GM23338 (cell line): ENCODE measurements around the gene CPM. TPM values are rescaled to one million over a fixed set of nuclear protein-coding genes. Genes with fewer than 3 reads are reported as not detected.

ENCODE experiments used
- ATAC-seq: fragments of 200-7000 bp; cut with Tn5 transposase; 3 replicates; pipeline ENCODE4 v1.9.1; 2020
- DNase-seq: peaks from one replicate; pipeline ENCODE4 v3.0.0-alpha.2; 2015; ENCODE audit warnings: low spot score
- H2AFZ ChIP-seq: fragments of 200-600 bp; sonication (generic); 2 replicates; pipeline ENCODE4 v1.8.0; 2016; ENCODE audit warnings: antibody characterized with exemption, mild to moderate bottlenecking, moderate library complexity
- H3F3A ChIP-seq: fragments of 200-600 bp; sonication (generic); replicated peaks from 2 replicates; pipeline ENCODE4 v1.8.0; 2017; ENCODE audit warnings: antibody characterized with exemption, mixed run types, low read depth
- H3K27ac ChIP-seq: fragments of 200-600 bp; sonication (generic); 2 replicates; pipeline ENCODE4 v1.6.1; 2016; ENCODE audit warnings: low read depth
- H3K27me3 ChIP-seq: fragments of 200-600 bp; sonication (generic); 2 replicates; pipeline ENCODE4 v1.8.0; 2016; ENCODE audit warnings: mild to moderate bottlenecking, mixed run types, moderate library complexity; ENCODE audit not compliant: insufficient read depth
- H3K36me3 ChIP-seq: fragments of 200-600 bp; sonication (generic); 2 replicates; pipeline ENCODE4 v1.8.0; 2016; ENCODE audit warnings: mild to moderate bottlenecking; ENCODE audit not compliant: insufficient read depth
- H3K4me1 ChIP-seq: fragments of 200-600 bp; sonication (generic); 2 replicates; pipeline ENCODE4 v1.8.0; 2016; ENCODE audit warnings: mild to moderate bottlenecking, moderate library complexity; ENCODE audit not compliant: insufficient read depth
- H3K4me2 ChIP-seq: fragments of 200-600 bp; sonication (generic); 2 replicates; pipeline ENCODE4 v1.7.1; 2017; ENCODE audit warnings: mixed run types
- H3K4me3 ChIP-seq: fragments of 200-600 bp; sonication (generic); 2 replicates; pipeline ENCODE4 v1.6.1; 2016; ENCODE audit warnings: mixed run types
- H3K79me2 ChIP-seq: fragments of 200-600 bp; sonication (generic); replicated peaks from 2 replicates; pipeline ENCODE4 v1.8.0; 2017; ENCODE audit warnings: mild to moderate bottlenecking; ENCODE audit not compliant: insufficient read depth
- H3K9me2 ChIP-seq: fragments of 200-600 bp; sonication (generic); 2 replicates; pipeline ENCODE4 v1.8.0; 2017; ENCODE audit not compliant: insufficient read depth
- H4K20me1 ChIP-seq: fragments of 200-600 bp; sonication (generic); replicated peaks from 2 replicates; pipeline ENCODE4 v1.8.0; 2017; ENCODE audit warnings: mild to moderate bottlenecking; ENCODE audit not compliant: insufficient read depth
- H3K27ac Mint-ChIP-seq: 2 replicates; pipeline ENCODE4 v1.8.0; 2020; ENCODE audit warnings: inconsistent platforms, mild to moderate bottlenecking, moderate library complexity, mixed read lengths
- H3K27me3 Mint-ChIP-seq: 3 replicates; pipeline ENCODE4 v1.8.0; 2022; ENCODE audit warnings: low read depth, mild to moderate bottlenecking, moderate library complexity, mixed read lengths, inconsistent platforms; ENCODE audit not compliant: insufficient read depth, poor library complexity
- H3K36me3 Mint-ChIP-seq: 3 replicates; pipeline ENCODE4 v1.8.0; 2021; ENCODE audit warnings: low read depth, mild to moderate bottlenecking, inconsistent platforms, moderate library complexity, mixed read lengths
- H3K4me1 Mint-ChIP-seq: 3 replicates; pipeline ENCODE4 v1.8.0; 2020; ENCODE audit warnings: mild to moderate bottlenecking, inconsistent platforms, mixed read lengths
- H3K4me3 Mint-ChIP-seq: 3 replicates; pipeline ENCODE4 v1.8.0; 2021; ENCODE audit warnings: moderate library complexity, mild to moderate bottlenecking, inconsistent platforms, mixed read lengths
- H3K9me3 Mint-ChIP-seq: 3 replicates; pipeline ENCODE4 v1.8.0; 2020; ENCODE audit warnings: moderate library complexity, mild to moderate bottlenecking, inconsistent platforms, mixed read lengths
- CREB1 ChIP-seq: fragments of 250-450 bp; sonication (Bioruptor Pico); IDR thresholded peaks from 2 replicates; pipeline ENCODE4 v1.5.0; 2020; ENCODE audit warnings: low read depth, mild to moderate bottlenecking, moderate library complexity
- CTCF ChIP-seq, 2 experiments: fragments of 200-600 bp in 1 of 2; sonication (generic) in 1 of 2; conservative IDR thresholded peaks; 2 replicates each; pipeline versions ENCODE4 v1.5.1 to v1.6.1; 2016 to 2017; ENCODE audit warnings: antibody characterized with exemption in 2 of 2, low read depth in 2 of 2, mild to moderate bottlenecking in 2 of 2, moderate library complexity in 1 of 2
- ETS1 ChIP-seq: IDR thresholded peaks from 2 replicates; pipeline ENCODE4 v1.6.1; 2016; ENCODE audit warnings: antibody characterized with exemption
- EZH2 ChIP-seq: fragments of 200-600 bp; sonication (generic); IDR thresholded peaks from one replicate; pipeline ENCODE4 v1.8.0; 2017; ENCODE audit warnings: antibody characterized with exemption, mild to moderate bottlenecking, low read depth; ENCODE audit not compliant: unreplicated experiment
- EZH2phosphoT487 ChIP-seq: fragments of 200-600 bp; sonication (generic); IDR thresholded peaks from one replicate; pipeline ENCODE4 v1.8.1; 2018; ENCODE audit warnings: antibody characterized with exemption; ENCODE audit not compliant: unreplicated experiment
- JUNB ChIP-seq: IDR thresholded peaks from one replicate; pipeline ENCODE4 v1.6.1; 2016; ENCODE audit warnings: antibody characterized with exemption; ENCODE audit not compliant: unreplicated experiment
- NANOG ChIP-seq: IDR thresholded peaks from 2 replicates; pipeline ENCODE4 v1.6.1; 2016; ENCODE audit warnings: antibody characterized with exemption, borderline replicate concordance
- POLR2AphosphoS5 ChIP-seq: IDR thresholded peaks from 2 replicates; pipeline ENCODE4 v1.6.1; 2016; ENCODE audit warnings: antibody characterized with exemption, low read depth
- REST ChIP-seq: IDR thresholded peaks from one replicate; pipeline ENCODE4 v1.6.1; 2018; ENCODE audit warnings: antibody characterized with exemption; ENCODE audit not compliant: unreplicated experiment
- STAT1 ChIP-seq: IDR thresholded peaks from one replicate; pipeline ENCODE4 v1.6.1; 2016; ENCODE audit warnings: antibody characterized with exemption; ENCODE audit not compliant: unreplicated experiment
- ZNF114 ChIP-seq: fragments of 250-450 bp; sonication (Bioruptor Pico); IDR thresholded peaks from 2 replicates; pipeline ENCODE4 v1.5.0; 2020; ENCODE audit warnings: mild to moderate bottlenecking, moderate library complexity
- ZNF331 ChIP-seq: fragments of 250-450 bp; sonication (Bioruptor Pico); IDR thresholded peaks from 2 replicates; pipeline ENCODE4 v1.5.0; 2020; ENCODE audit warnings: low read depth, mild to moderate bottlenecking, moderate library complexity
- ZNF462 ChIP-seq: fragments of 250-450 bp; sonication (Bioruptor Pico); IDR thresholded peaks from 2 replicates; pipeline ENCODE4 v1.5.0; 2020; ENCODE audit warnings: mild to moderate bottlenecking, moderate library complexity
- polyA plus RNA-seq: library from polyadenylated mRNA; unstranded; fragments of >200 nt; fragmentation: Nextera tagmentation; extraction: Ambion mirVana; gene quantifications from 2 replicates; pipeline ENCODE4 v1.2.1, GENCODE V29; 2016
- total RNA-seq: library from RNA; depleted of rRNA; stranded (reverse); fragments of >200 nt; shearing (Covaris generic); gene quantifications from 2 replicates; pipeline ENCODE4 v1.2.3, GENCODE V29; 2014

The CPM gene
- total and polyA plus RNA-seq, 2 experiments from 2014 or later, result 0.37 to 5.8 TPM

GRCh38 chr12:68891141-68891540 is 41.8 kb downstream of the CPM start:
- no peaks in the 10 kb centered on the region for H3K9me3 Mint-ChIP-seq
- no peaks in the 10 kb centered on the region for H3K9me2 ChIP-seq
- no peaks in the 10 kb centered on the region for H3F3A ChIP-seq
- ATAC-seq (no peak), DNase-seq (no peak)
- no peak overlapping the region for H2AFZ ChIP-seq
- H3K27ac ChIP-seq, result no peak overlapping the region
- no peaks in the 10 kb centered on the region for H3K36me3 ChIP-seq
- TF ChIP-seq ETS1 (no peak), JUNB (no peak), EZH2phosphoT487 (no peak), POLR2AphosphoS5 (no peak), CTCF (conservative IDR thresholded peaks at IDR 0.05; ENCODE audit: low read depth in 2 of 2) (no peak), STAT1 (no peak), REST (no peak), EZH2 (no peak), ZNF114 (CRISPR knock-in tag) (no peak), NANOG (no peak), CREB1 (no peak), ZNF462 (CRISPR knock-in tag) (no peak), ZNF331 (CRISPR knock-in tag) (no peak)
- H3K27me3 ChIP-seq, result no peaks in the 10 kb centered on the region
- no peaks in the 10 kb centered on the region for H4K20me1 ChIP-seq
- H3K4me3 Mint-ChIP-seq, result no peak overlapping the region
- H3K4me1 Mint-ChIP-seq, result no peaks in the 10 kb centered on the region; the same call in 2 of the 3 replicates
- H3K79me2 ChIP-seq, result no peaks in the 10 kb centered on the region
- no peaks in the 10 kb centered on the region for H3K4me1 ChIP-seq
- peaks cover 4% of the 10 kb centered on the region for H3K27me3 Mint-ChIP-seq
- H3K27ac Mint-ChIP-seq, result no peak overlapping the region
- H3K4me2 ChIP-seq, result no peak overlapping the region
- H3K36me3 Mint-ChIP-seq, result no peaks in the 10 kb centered on the region
- no peak overlapping the region for H3K4me3 ChIP-seq
